Amygdala (tissue), 56 donors: ENCODE results near the gene LMLN.
A peak's percentile ranks its signal among the peaks of the same experiment; 100 is the strongest.
"Not testable (repeated sequence)": the region's sequence is repeated elsewhere in the genome, so short reads cannot be mapped to it uniquely, and the experiment has no call there.

Experiments used
- DNase-seq, 56 donors: peaks; one replicate each; lab custom pipeline; 2025; lab: John Stamatoyannopoulos, UW

The LMLN gene

GRCh38 chr3:198022604-198023003 lies 62.6 kb downstream of the LMLN start:
- DNase-seq, result no peak

DNA sequence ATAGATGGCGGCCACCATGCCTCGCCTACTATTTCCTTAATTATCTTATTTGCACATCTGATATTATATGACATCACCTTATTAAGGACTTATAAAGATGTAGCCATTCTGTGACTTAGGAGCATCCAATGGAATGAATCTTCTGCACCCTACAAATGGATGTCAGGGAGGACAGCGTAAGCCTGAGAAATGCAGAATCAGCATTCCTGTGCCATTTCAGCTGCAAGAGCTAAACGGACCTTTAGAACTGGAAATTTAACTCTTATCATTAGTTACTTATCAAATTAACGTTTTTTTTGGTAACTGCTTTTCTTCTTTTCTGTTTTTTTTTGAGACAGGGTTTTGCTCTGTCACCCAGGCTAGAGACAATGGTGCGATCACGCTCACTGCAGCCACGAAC lies 65.6 kb downstream of the LMLN start:
- no peak for DNase-seq

DNA sequence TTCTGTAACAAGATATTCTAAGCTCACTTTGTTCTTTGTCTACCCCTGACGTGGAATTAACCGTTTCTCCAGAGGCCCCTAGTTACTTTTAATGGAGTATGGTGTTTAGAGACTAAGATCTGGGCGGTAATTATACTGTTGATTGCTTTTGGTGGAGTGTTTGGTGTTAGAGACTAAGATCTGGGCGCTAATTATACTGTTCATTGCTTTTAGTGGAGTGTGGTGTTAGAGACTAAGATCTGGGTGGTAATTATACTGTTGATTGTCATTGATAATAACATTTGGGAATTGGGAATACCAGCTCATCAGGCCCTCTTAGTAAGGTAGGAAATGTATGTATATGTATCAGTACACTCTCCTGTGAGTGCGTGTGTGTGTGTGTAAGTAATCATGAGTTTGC lies 66.6 kb downstream of the LMLN start:
- DNase-seq, result no peak

- no peak for DNase-seq
Measured at GRCh38 chr3:198027045-198027798, 67.2 kb downstream of the LMLN start.

DNA sequence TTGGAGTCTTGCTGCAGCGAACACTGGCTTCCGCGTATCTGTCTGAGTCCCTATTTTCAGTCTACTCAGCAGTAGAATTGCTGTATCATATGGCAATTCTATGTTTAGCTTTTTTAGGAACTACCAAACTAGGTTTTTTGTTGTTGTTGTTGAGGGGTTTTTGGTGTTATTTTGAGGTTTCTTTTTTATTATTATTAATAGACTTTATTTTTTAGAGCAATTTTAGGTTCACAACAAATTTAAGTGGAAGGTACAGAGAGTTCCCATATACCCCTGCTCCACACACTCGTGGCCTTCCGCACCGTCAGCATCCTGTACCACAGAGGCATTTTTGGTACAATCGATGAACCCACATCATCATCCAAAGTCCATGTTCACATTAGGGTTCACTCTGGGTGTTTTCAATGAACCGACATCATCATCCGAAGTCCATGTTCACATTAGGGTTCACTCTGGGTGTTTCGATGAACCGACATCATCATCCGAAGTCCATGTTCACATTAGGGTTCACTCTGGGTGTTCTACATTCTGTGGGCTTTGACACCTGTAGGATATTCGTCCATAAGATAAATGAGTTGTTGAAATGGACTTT lies 67.9 kb downstream of the LMLN start:
- DNase-seq, result no peak

- DNase-seq, result no peak
Measured at GRCh38 chr3:198028718-198029117, 68.7 kb downstream of the LMLN start.

DNA sequence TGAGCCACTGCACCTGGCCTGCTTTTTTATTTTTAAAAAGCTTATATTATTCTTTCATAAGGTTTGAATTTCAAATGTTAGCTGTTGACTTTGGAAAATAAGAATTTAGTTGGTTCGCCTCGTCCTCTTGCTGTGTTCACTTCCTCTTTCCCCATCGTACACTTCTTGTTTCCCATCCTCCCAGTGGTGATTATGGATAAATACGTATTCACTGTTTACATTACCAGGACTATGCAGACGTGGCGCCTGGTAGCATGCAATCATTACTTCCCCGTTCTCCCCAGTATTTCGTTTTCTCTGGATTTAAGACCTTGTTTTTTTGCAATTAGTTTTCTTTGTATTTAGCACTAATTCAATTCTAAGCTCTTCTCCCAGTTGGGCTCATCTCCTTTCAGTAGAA lies 70.1 kb downstream of the LMLN start:
- no peak for DNase-seq

GRCh38 chr3:198030726-198031125 lies 70.7 kb downstream of the LMLN start:
- no peak for DNase-seq

GRCh38 chr3:198032039-198032936 lies 72.3 kb downstream of the LMLN start:
- no peak for DNase-seq

DNA sequence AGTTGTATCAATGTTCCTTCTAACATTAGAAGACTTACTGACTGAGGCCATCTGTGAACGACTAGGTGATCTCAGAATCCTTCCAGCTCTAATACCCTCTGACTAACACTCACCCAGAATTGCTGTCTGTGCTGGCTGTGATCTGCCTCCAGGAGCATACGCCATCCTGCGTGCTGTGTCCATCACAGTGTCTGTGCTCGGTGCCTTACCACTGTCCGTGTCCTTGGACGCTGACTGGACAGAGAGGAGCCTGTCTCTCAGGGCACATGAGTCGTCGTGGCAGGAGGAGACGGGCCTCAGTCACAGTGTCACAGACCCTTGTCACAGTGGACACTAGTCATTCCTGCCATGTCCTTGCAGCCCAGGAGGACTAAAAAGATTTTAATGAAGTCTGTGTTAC lies 83.1 kb downstream of the LMLN start:
- DNase-seq, result peak in 6 of 56 donors; percentile 7 to 16 (median 11)

DNA sequence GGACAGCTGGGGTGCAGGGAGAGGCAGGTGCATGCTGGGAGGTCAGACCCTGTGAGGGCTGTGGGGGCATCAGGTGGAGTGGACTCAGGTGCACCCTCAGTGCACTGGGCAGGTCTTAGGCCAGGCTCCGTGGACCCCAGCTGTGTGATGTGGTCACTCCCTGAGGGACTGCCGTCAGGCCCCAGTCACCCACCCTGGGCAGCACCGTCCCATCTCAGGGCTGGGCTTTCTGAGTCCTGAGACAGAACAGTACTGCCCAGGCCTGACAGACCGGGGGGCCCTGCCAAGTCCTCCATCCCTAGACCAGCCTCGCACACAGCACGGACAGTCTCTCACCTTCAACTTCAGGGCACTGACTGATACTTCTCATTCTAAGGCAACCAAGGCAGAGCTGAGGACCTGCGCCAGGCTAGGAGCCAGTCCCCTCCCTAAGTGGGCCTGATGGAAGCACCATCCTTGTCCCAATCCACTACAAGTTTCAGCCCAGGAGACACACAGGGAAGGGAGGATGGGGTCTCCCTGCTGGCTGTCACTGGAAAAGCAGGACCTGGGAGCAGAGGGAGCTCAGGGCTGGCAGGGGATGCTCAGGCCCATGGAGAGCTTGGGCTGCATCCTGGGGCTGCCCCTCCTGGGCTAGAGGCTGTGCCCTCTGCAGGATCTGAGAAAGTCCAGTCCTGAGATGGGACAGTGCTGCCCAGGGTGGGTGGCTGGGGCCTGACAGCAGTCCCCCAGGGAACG lies 86.3 kb downstream of the LMLN start:
- DNase-seq, result no peak

- DNase-seq, result no peak
Measured at GRCh38 chr3:198048445-198048844, 88.4 kb downstream of the LMLN start.

- DNase-seq, result no peak
Measured at GRCh38 chr3:198051836-198052235, 91.8 kb downstream of the LMLN start.

- not testable (repeated sequence) for DNase-seq
Measured at GRCh38 chr3:198053462-198053861, 93.4 kb downstream of the LMLN start.

DNA sequence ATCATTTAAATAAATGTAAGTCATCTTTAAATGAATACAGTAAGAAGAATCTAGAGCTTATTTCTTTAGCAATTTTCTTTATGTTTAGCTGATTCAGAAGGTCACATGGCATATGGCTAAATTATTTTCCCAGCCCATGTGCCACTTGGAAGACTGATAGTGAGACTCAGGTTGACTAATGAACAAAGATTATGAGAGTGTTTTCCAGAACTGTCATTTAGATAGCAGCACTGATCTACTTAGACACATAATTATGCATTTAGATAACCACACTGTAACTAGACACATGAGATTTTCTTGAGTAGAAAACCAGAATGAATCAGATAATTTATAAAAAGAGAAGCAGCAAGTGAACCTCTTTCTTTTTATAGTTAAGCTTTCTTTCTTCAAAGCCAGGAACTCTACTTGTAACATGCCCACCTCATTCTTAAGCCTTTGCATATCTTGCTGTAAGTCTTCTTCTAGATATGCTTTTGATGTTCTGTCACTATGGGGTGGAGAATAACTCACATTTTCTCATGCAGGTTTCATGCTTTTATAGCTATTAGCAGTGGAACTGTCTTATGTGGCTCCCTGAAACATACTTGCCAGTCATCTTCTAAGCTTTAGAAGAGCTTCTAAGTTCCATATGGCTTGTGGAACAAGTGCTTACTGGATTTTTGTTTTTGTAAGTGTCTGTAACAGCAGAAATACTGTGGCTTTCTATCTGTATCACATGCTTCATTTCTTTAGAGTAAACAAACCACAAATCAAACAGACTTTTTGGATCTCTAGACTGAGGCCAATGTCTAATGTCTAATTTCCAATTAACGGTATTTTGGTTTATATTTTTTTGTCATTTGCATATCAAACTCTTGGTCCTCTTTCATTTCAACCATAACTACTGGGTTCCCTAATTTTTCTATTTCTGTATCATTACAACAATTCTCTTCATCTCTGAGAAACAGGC lies 101.4 kb downstream of the LMLN start:
- DNase-seq, result no peak

GRCh38 chr3:198062068-198062465 lies 102.0 kb downstream of the LMLN start:
- DNase-seq, result no peak

DNA sequence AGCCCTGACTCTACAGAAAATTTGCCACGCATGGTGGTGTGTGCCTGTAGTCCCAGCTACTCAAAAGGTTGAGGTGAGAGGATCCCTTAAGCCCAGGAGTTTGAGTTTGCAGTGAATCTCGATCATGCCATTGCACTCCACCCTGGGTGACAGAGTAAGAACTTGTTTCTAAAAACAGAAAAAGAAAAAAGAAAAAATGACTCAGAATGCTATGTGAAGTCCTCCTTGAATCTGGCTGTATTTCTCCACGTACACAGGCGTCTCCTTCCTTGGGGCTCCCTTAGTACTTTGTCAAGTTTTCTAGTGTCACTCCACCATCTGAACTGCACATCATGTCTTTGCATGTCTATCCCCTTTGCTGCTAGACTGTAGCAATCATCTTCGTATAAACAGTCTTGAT lies 104.4 kb downstream of the LMLN start:
- no peak for DNase-seq

DNA sequence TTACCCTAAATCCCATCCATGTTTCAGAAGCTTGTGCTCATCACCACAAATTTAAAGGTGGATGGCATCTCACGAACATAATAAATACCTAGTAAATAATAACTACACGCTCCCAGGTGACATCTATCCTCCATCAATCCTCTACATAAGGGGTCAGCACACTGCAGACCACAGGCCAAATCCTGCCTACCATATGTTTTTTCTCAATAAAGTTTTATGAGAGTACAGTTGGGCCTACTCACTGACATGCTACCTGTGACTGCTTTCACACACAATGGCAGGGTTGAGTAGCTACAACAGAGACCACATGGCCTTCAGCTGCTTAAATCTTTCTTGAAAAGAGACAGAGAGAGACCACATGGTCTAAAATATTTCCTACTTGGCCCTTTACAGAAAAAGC lies 105.9 kb downstream of the LMLN start:
- no peak for DNase-seq

DNA sequence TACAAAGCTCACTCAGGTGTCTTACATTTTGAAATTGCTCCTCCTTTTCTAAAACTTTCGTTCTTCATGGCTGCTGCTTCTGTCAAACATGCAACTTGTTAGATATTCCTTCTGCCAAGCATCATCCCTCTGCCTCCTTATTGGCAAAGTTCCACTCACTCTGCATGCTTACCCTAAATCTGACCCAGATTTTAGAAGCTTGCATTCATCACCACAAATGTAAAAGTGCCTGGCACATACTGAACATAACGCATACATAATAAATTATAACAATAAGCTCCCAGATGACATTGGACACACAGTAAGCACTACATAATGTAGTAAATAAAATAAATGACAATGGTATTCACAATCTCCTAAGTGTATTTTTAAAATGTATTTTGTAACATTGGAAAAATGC lies 107.4 kb downstream of the LMLN start:
- no peak for DNase-seq

- DNase-seq, result no peak
Measured at GRCh38 chr3:198070871-198071270, 110.9 kb downstream of the LMLN start.
